Hematopoietic multipotent progenitor cell treated with erythropoietin and hydrocortisone succinate and interleukin-3 and kit ligand, for 15 days (in vitro differentiated cells): ENCODE data around the gene SUPT3H.
"Not testable (repeated sequence)": the region's sequence is repeated elsewhere in the genome, so short reads cannot be mapped to it uniquely, and the experiment has no call there.

Experiments
- DNase-seq: peaks from one replicate; pipeline ENCODE4 v3.0.0-alpha.2; 2015; ENCODE audit warnings: low spot score

SUPT3H gene

DNA sequence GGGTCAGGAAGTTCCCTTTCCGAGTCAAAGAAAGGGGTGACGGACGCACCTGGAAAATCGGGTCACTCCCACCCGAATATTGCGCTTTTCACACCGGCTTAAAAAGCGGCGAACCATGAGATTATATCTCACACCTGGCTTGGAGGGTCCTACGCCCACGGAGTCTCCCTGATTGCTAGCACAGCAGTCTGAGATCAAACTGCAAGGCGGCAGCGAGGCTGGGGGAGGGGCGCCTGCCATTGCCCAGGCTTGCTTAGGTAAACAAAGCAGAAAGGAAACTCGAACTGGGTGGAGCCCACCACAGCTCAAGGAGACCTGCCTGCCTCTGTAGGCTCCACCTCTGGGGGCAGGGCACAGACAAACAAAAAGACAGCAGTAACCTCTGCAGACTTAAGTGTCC, 315.1 kb downstream of the SUPT3H start:
- not testable (repeated sequence) for DNase-seq

- no peak for DNase-seq
Measured at GRCh38 chr6:45057711-45058110, 320.0 kb downstream of the SUPT3H start.

DNA sequence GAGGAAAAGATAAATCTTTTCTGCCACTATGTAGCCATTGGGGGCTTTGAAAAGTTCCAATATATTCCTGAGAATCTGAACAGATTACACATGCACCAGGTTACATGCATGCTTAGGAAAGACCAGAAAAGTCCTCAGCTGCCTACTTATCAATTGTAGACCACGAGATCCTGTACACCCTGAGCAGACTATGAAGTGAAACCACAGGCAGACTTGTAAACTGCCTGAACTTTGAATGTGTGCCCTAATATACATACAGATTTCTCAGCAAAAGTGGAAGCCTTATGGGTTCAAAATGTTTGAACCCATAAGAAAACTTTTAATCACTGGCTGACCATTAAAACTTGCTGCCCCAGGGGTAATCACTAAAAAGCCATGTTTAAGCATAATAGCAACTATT, 323.1 kb downstream of the SUPT3H start:
- no peak for DNase-seq

DNA sequence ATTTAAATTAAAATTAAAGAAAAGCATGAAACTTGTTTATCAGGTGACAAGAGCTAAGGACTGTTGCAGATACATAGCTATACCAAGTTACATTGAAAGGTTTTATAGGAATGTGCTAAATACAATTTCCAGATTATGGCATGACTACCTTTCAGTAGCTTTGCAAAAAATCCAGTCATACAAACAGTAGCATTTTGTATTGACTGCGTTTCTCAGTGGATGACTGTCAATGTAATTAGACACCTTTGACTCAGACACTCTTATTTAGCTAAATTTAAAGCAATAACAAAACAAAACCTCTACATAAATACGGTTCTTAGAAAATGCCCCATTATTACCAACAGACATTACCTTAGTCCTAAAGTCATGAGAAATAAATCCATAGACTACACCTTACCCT, 325.4 kb downstream of the SUPT3H start:
- no peak for DNase-seq

GRCh38 chr6:45049188-45049843, 328.4 kb downstream of the SUPT3H start:
- DNase-seq: no peak

DNA sequence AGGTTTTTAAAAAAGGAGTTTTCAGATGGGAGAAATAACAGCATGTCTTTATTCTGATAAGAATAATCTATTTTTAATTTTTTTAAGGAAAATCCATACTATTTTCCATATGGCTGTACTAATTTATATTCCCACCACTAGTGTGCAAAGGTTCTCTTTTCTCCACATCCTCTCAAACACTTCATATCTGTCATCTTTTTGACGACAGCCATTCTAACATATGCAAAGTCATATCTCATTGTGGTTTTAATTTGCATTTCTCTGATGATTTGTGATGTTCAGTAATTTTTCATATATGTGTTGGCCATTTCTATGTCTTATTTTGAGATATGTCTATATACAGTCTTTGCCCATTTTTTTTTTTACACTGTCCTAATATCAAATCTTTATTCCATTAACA, 330.2 kb downstream of the SUPT3H start:
- no peak for DNase-seq

DNA sequence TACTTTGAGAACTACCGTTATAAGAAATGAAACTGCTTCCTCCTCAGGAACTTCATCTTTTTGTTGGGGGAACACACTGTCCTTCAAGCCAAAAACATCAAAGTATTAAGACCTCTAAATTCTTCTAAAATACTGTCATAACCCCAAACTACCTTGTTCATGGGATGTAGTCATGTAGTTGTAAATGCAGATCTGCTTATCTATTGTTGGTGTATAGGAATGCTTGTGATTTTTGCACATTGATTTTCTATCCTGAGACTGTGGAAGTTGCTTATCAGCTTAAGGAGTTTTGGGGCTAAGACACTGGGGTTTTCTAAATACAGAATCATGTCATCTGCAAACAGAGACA, 332.5 kb downstream of the SUPT3H start:
- DNase-seq: no peak

DNA sequence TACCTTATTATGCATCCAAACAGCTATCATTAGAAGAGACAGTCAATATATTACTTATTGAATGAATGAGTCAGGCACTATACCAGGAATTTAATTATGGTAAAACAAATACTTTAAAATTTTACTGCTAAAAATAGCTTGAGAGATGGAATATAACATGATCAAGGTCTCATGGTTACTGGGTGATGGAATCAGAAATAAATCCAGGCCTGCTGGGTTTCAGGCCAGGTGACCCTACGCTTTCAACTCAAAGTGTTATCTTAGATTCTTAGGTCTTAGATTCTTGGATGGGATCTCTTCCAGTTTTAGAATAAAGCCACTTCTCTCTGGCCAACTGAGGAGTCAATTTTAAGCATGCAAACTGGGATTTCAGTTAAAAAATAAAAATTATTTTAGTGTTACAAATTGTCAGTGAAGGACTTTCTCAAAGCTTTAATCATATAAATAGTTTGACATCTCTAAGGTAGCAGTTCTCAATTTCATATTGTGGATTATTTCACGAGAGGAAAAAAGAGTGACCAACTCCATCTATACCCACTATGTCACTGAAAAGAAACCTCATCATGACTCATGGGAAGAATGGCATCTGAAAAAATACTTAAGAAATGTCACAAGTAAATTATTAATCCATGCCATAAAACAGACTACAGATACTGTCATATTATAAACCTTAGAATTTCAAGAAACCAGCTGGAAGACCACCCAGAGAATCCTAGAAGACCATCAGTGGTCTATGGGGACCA, 333.1 kb downstream of the SUPT3H start:
- DNase-seq: no peak

DNA sequence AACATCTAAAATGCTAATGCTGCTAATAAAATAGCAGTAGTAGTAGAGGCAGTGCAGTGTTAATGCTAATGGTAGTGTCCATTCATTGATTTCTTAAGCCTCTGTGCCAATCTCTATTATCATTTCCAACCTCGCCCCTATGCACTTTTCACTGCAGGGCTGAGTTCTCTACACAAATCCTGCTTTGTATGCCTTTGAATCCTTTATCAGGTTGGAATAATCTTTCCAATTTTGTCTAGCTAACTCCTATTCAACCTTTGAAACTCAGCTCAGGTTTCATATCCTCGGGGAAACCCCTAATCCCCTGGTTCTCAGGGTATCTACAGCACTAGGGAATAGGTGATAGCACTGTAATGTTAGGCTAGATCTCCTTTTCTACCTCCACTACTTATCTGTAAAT, 333.6 kb downstream of the SUPT3H start:
- DNase-seq: no peak

DNA sequence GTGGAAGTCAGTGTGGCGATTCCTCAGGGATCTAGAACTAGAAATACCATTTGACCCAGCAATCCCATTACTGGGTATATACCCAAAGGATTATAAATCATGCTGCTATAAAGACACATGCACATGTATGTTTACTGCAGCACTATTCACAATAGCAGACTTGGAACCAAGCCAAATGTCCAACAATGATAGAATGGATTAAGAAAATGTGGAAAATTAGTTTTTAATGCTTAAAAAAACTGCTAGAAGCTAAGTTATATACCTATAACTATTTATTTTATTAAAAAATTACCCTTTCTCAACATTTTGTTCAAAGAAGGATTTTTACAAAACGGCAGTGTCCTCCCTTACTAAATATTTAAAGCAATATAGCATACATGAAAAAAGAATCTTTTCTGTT, 335.1 kb downstream of the SUPT3H start:
- DNase-seq: not testable (repeated sequence)

- no peak for DNase-seq
Measured at GRCh38 chr6:45038226-45038625, 339.5 kb downstream of the SUPT3H start.

GRCh38 chr6:45036103-45036502, 341.6 kb downstream of the SUPT3H start:
- no peak for DNase-seq

GRCh38 chr6:45032426-45032825, 345.3 kb downstream of the SUPT3H start:
- no peak for DNase-seq

DNA sequence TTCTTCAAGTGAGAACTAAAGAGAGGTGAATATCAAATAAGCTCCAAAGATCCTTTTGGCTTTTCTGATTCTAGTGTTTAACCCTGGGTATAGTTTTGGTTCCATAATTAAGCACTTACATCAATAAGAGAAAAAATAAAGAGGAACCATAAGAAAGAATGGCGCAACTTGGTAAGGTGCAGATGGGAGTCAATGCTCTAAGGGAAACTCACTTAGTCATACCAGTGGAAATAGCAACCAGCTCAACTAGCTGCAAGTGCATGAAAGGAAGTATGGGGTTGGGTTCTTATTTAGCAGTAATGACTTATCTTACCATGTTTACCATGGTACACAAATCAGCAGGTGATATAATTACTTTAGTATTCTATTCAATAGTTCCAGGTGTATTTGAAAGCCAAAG, 346.1 kb downstream of the SUPT3H start:
- no peak for DNase-seq

- no peak for DNase-seq
Measured at GRCh38 chr6:45027126-45027525, 350.6 kb downstream of the SUPT3H start.

DNA sequence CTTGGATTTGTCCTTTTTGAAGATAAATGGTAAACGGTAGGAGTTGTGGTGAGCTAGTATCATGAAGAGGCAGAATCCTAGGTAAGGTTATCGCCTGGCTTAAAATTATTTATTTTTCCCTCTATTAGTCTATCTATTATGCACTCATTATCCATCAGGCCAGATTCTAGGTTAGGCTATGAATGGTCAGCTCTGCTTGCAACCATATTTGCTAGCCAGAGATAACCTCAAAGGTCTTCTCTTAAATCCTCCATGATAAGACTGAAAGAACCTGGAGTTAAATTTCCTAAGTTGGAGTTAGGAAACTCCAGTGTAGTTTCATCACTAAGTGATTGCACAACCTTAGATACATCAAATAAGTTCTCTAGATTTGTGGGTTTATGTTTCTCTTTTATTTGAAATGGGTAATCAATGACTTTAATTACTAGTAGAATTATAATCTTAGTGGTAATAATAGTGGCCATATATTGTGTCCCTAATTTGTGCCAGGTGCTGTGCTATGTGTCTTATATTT, 351.7 kb downstream of the SUPT3H start:
- DNase-seq: no peak

- no peak for DNase-seq
Measured at GRCh38 chr6:45024610-45025009, 353.1 kb downstream of the SUPT3H start.

GRCh38 chr6:45021676-45022075, 356.1 kb downstream of the SUPT3H start:
- no peak for DNase-seq

GRCh38 chr6:45012687-45013086, 365.0 kb downstream of the SUPT3H start:
- DNase-seq: no peak

DNA sequence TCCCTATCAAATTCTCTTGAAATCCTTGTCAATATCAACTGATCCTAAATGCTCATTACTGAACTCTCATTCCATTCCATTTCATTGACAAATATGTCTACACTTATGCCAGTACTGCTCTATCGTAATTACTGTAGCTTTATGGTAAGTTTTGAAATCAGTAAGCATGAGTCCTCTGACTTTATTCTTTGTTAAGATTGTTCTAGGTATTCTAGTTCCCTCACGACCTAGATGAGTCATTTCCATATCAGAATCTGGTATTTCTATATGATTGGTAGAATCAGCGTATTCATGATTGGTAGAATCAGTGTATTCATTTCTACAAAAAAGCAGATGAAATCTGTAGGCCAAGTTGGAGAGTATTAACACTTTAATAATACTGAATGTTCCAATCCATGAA, 368.2 kb downstream of the SUPT3H start:
- no peak for DNase-seq

- no peak for DNase-seq
Measured at GRCh38 chr6:45006893-45007292, 370.8 kb downstream of the SUPT3H start.

GRCh38 chr6:45003961-45004360, 373.8 kb downstream of the SUPT3H start:
- DNase-seq: no peak

DNA sequence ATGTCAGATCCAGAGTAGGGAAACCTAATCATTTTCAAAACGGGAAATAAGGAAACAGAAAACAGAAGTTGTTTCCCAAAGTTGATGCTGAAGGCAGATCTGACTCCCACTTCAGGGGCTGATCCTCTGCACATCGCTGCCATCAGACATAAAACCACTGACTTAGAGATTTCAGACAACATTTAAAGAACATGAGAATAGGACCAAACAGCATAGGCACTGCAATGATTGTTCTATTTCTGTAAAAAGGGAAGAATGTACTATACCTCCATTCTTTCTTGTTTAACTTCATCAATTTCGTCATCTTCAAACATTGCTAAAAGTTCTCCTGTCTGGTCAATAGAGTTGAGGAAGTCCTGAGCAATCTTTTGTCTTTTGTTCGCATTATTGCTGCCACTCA, 374.3 kb downstream of the SUPT3H start:
- no peak for DNase-seq
